A549 (cell line): ENCODE measurements around the gene PDE8A.

Source experiments
- EP300 ChIP-seq, 2 experiments: fragments of >200 bp; sonication (Bioruptor Twin); formaldehyde crosslinking; IDR thresholded peaks; 2 replicates in 1 of 2; 3 replicates in 1 of 2; pipeline ENCODE4 v1.6.1; 2016 to 2017
- HMGXB4 ChIP-seq: fragments of 250-450 bp; sonication (Bioruptor Pico); IDR thresholded peaks from 2 replicates; pipeline ENCODE4 v1.5.0; 2021; ENCODE audit warnings: mild to moderate bottlenecking, moderate library complexity, borderline replicate concordance
- KDM1A ChIP-seq: fragments of 200-600 bp; sonication (generic); IDR thresholded peaks from 2 replicates; pipeline ENCODE4 v1.6.1; 2016; ENCODE audit warnings: low read depth, mild to moderate bottlenecking
- MAX ChIP-seq: IDR thresholded peaks from 2 replicates; pipeline ENCODE4 v1.6.1; 2012
- MAZ ChIP-seq: fragments of 150-350 bp; IDR thresholded peaks from 2 replicates; pipeline ENCODE4 v1.6.1; 2014; ENCODE audit warnings: antibody characterized with exemption, low read depth, low read length, borderline replicate concordance
- PHF8 ChIP-seq: fragments of 200-600 bp; sonication (generic); IDR thresholded peaks from 2 replicates; pipeline ENCODE4 v1.6.1; 2016; ENCODE audit warnings: low read depth, mild to moderate bottlenecking, antibody characterized with exemption, moderate library complexity, borderline replicate concordance
- POLR2A ChIP-seq: IDR thresholded peaks from 2 replicates; pipeline ENCODE4 v1.6.1; 2012; ENCODE audit warnings: mild to moderate bottlenecking, low read length
- SREBF2 ChIP-seq: fragments of 450-650 bp; IDR thresholded peaks from 2 replicates; pipeline ENCODE4 v1.6.1; 2014; ENCODE audit warnings: mild to moderate bottlenecking, moderate library complexity
- TFCP2L1 ChIP-seq: fragments of 250-450 bp; sonication (Bioruptor Pico); IDR thresholded peaks from 2 replicates; pipeline ENCODE4 v1.5.0; 2021; ENCODE audit warnings: mild to moderate bottlenecking
- TP53 ChIP-seq: fragments of 250-450 bp; sonication (Bioruptor Pico); IDR thresholded peaks from 2 replicates; pipeline ENCODE4 v1.5.0; 2021; ENCODE audit warnings: mild to moderate bottlenecking, moderate library complexity
- TF ChIP-seq, protein P1 (sequence below): fragments of >200 bp; sonication (Bioruptor Twin); formaldehyde crosslinking; IDR thresholded peaks from 3 replicates; pipeline ENCODE4 v1.5.1; 2016
- TF ChIP-seq, protein P2 (sequence below): fragments of 200-600 bp; sonication (generic); IDR thresholded peaks from 2 replicates; pipeline ENCODE4 v1.6.1; 2016; ENCODE audit warnings: antibody characterized with exemption, mild to moderate bottlenecking, moderate library complexity
- TF ChIP-seq, protein P3 (sequence below): fragments of 150-350 bp; IDR thresholded peaks from 2 replicates; pipeline ENCODE4 v1.6.1; 2014; ENCODE audit warnings: low read depth, mild to moderate bottlenecking, low read length
- TF ChIP-seq, protein P4 (sequence below): fragments of 450-650 bp; IDR thresholded peaks from 2 replicates; pipeline ENCODE4 v1.6.1; 2014; ENCODE audit warnings: antibody characterized with exemption

DNA sequence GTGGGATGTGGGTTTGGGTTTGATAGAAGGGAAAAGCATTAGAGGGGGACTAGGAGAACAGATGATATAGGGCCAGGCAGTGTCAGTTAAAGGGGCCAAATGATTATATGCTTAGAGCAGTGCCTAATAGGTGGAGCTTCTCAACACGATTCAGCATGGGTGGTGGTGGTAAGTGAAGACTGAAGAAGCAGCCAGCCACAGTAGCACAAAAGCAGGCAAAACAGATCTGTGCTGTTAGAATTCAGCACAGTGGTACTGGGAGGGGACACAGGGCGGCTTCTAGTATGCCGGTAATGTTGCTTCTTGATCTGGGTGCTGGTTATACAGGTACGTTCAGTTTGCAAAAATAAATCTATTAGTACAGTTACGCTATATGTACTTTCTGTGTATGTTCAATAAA, 25.5 kb downstream of the PDE8A start:
- TF ChIP-seq, protein P1, sequence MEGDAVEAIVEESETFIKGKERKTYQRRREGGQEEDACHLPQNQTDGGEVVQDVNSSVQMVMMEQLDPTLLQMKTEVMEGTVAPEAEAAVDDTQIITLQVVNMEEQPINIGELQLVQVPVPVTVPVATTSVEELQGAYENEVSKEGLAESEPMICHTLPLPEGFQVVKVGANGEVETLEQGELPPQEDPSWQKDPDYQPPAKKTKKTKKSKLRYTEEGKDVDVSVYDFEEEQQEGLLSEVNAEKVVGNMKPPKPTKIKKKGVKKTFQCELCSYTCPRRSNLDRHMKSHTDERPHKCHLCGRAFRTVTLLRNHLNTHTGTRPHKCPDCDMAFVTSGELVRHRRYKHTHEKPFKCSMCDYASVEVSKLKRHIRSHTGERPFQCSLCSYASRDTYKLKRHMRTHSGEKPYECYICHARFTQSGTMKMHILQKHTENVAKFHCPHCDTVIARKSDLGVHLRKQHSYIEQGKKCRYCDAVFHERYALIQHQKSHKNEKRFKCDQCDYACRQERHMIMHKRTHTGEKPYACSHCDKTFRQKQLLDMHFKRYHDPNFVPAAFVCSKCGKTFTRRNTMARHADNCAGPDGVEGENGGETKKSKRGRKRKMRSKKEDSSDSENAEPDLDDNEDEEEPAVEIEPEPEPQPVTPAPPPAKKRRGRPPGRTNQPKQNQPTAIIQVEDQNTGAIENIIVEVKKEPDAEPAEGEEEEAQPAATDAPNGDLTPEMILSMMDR = no peak
- TF ChIP-seq PHF8 = no peak
- TF ChIP-seq POLR2A = no peak
- TF ChIP-seq MAX = no peak
- TF ChIP-seq KDM1A = no peak
- no peak for TF ChIP-seq HMGXB4 (CRISPR knock-in tag)
- TF ChIP-seq SREBF2 = no peak
- TF ChIP-seq, protein P2, sequence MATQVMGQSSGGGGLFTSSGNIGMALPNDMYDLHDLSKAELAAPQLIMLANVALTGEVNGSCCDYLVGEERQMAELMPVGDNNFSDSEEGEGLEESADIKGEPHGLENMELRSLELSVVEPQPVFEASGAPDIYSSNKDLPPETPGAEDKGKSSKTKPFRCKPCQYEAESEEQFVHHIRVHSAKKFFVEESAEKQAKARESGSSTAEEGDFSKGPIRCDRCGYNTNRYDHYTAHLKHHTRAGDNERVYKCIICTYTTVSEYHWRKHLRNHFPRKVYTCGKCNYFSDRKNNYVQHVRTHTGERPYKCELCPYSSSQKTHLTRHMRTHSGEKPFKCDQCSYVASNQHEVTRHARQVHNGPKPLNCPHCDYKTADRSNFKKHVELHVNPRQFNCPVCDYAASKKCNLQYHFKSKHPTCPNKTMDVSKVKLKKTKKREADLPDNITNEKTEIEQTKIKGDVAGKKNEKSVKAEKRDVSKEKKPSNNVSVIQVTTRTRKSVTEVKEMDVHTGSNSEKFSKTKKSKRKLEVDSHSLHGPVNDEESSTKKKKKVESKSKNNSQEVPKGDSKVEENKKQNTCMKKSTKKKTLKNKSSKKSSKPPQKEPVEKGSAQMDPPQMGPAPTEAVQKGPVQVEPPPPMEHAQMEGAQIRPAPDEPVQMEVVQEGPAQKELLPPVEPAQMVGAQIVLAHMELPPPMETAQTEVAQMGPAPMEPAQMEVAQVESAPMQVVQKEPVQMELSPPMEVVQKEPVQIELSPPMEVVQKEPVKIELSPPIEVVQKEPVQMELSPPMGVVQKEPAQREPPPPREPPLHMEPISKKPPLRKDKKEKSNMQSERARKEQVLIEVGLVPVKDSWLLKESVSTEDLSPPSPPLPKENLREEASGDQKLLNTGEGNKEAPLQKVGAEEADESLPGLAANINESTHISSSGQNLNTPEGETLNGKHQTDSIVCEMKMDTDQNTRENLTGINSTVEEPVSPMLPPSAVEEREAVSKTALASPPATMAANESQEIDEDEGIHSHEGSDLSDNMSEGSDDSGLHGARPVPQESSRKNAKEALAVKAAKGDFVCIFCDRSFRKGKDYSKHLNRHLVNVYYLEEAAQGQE = no peak
- TF ChIP-seq EP300 (IDR thresholded peaks at IDR 0.05) = no peak
- TF ChIP-seq MAZ = no peak
- no peak for TF ChIP-seq TP53 (CRISPR knock-in tag)
- TF ChIP-seq, protein P3, sequence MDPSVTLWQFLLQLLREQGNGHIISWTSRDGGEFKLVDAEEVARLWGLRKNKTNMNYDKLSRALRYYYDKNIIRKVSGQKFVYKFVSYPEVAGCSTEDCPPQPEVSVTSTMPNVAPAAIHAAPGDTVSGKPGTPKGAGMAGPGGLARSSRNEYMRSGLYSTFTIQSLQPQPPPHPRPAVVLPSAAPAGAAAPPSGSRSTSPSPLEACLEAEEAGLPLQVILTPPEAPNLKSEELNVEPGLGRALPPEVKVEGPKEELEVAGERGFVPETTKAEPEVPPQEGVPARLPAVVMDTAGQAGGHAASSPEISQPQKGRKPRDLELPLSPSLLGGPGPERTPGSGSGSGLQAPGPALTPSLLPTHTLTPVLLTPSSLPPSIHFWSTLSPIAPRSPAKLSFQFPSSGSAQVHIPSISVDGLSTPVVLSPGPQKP = no peak
- TF ChIP-seq, protein P4, sequence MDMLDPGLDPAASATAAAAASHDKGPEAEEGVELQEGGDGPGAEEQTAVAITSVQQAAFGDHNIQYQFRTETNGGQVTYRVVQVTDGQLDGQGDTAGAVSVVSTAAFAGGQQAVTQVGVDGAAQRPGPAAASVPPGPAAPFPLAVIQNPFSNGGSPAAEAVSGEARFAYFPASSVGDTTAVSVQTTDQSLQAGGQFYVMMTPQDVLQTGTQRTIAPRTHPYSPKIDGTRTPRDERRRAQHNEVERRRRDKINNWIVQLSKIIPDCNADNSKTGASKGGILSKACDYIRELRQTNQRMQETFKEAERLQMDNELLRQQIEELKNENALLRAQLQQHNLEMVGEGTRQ = no peak
- no peak for TF ChIP-seq TFCP2L1 (CRISPR knock-in tag)
